OCI-LY1 (cell line): ENCODE measurements around the gene FRMD5.

ENCODE experiments used
- CTCF ChIP-seq: fragments of 200-600 bp; sonication (generic), shearing (Covaris generic); IDR thresholded peaks from 2 replicates; pipeline ENCODE4 v1.5.1; 2017; ENCODE audit warnings: mild to moderate bottlenecking, antibody characterized with exemption, low read length, moderate library complexity, mixed read lengths
- EZH2 ChIP-seq: fragments of 200-600 bp; sonication (generic), shearing (Covaris generic); IDR thresholded peaks from 2 replicates; pipeline ENCODE4 v1.8.0; 2017; ENCODE audit warnings: borderline replicate concordance, mixed run types, mild to moderate bottlenecking, antibody characterized with exemption, low read length, moderate library complexity, mixed read lengths

GRCh38 chr15:43881245-43881644, 313.8 kb downstream of the FRMD5 start:
- TF ChIP-seq CTCF (no peak), EZH2 (no peak)
